Cardiac fibroblast (primary cell): ENCODE results near the gene HSPA4.
A peak's percentile ranks its signal among the peaks of the same experiment; 100 is the strongest.
"Not testable (repeated sequence)": the region's sequence is repeated elsewhere in the genome, so short reads cannot be mapped to it uniquely, and the experiment has no call there.

Experiments used
- DNase-seq, 2 donors: peaks; one replicate each; pipeline versions ENCODE4 v3.0.0 to v3.0.0-alpha.2; 2010; ENCODE audit warnings: low read depth in 2 of 2
- H3K4me3 ChIP-seq, 2 donors: replicated peaks in 1 of 2; 1 replicate in 1 of 2; 2 replicates in 1 of 2; pipeline ENCODE4 v1.5.1; 2011; ENCODE audit warnings: low read depth in 2 of 2, low read length in 2 of 2, mild to moderate bottlenecking in 2 of 2, moderate library complexity in 1 of 2
- CTCF ChIP-seq: IDR thresholded peaks from one replicate; pipeline ENCODE4 v1.5.1; 2011; ENCODE audit warnings: low read depth, mild to moderate bottlenecking, low read length, inconsistent platforms

HSPA4 gene

GRCh38 chr5:133130387-133131118 is 78.7 kb downstream of the HSPA4 start:
- no peak overlapping the region for H3K4me3 ChIP-seq
- no peak for TF ChIP-seq CTCF
- peak; percentile 27 to 41 for DNase-seq

- no peak for DNase-seq
- no peak for TF ChIP-seq CTCF
- H3K4me3 ChIP-seq = no peak overlapping the region
These were observed 80.9 kb downstream of the HSPA4 start for GRCh38 chr5:133132717-133133116.

GRCh38 chr5:133133241-133133640 is 81.4 kb downstream of the HSPA4 start:
- not testable (repeated sequence) for H3K4me3 ChIP-seq, DNase-seq

GRCh38 chr5:133136890-133137289 is 85.1 kb downstream of the HSPA4 start:
- not testable (repeated sequence) for H3K4me3 ChIP-seq, DNase-seq

GRCh38 chr5:133140311-133140710 is 88.5 kb downstream of the HSPA4 start:
- DNase-seq = no peak
- TF ChIP-seq CTCF = no peak
- no peak overlapping the region for H3K4me3 ChIP-seq

GRCh38 chr5:133141746-133142145 is 89.9 kb downstream of the HSPA4 start:
- no peak for TF ChIP-seq CTCF
- no peak overlapping the region for H3K4me3 ChIP-seq
- DNase-seq = no peak

- no peak for TF ChIP-seq CTCF
- H3K4me3 ChIP-seq = no peak overlapping the region
- no peak for DNase-seq
These were observed 91.0 kb downstream of the HSPA4 start for GRCh38 chr5:133142782-133143181.
